ENCODE results near the gene MRTFA.
A peak's percentile ranks its signal among the peaks of the same experiment; 100 is the strongest.

Gene MRTFA

GRCh38 chr22:40426594-40427333 lies 209.8 kb downstream of the MRTFA start:
- DNase-seq (ENCODE audit: low read depth in 2 of 2), result no peak

GRCh38 chr22:40425082-40425481 lies 211.4 kb downstream of the MRTFA start:
- DNase-seq (ENCODE audit: low read depth in 2 of 2), result no peak

DNA sequence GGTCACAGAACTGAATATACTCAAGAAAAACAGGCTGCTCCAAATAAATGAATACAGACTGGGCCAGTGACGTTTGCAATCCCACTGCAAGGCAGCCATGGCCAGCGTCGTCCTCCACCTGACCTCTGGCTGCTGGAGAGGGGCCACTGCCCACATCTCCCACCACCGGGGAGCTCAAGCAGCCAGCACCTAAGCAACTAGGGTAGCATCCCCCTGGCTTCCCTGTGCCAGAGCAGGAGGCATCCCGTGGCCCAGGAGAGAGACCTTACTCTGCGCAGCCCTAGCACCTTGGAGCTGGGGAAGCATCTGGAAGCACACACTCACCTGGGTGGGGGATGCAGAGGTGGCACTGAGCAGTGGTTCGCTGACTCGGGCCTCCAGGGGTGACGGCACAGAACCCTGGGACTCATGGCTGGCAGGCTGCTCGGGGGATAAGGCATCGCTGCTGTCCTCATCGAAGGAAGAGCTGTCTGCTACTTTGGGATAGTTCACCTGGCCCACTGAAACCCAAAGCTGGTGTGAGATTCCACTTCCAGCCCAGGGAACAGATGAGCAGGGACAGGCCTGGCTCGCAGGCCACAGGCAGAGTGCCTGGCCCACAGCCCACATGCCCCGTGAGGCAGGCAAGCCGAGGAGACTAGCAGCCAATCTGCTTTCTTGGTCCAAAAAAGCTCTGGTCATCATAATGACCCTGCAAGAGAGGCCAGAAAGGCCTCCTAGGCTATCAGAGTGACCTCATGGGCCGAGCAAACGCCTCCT lies 212.5 kb downstream of the MRTFA start:
- DNase-seq (ENCODE audit: low read depth in 2 of 2), result no peak

DNA sequence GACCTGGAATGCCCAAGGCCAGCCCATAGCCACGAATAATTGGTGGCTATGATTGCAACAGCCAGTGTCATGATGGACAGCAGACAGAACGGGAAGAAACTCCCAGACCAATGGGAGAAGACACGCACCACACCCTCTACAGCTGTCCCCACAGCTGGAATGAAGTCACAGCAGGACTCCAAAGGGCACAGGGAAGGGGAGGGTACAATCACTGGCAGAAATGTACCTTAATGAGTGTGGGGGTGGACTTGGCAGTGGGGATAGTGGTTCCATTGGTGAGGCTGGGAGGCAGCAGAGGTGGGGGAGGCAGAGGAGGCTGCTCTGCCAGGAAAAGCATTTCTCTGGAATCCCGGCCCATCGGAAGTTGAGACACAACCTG lies 213.2 kb downstream of the MRTFA start:
- DNase-seq (ENCODE audit: low read depth in 2 of 2), result no peak

GRCh38 chr22:40422558-40423309 lies 213.8 kb downstream of the MRTFA start:
- DNase-seq (ENCODE audit: low read depth in 2 of 2), result no peak

- no peak for DNase-seq (ENCODE audit: low read depth in 2 of 2)
Observed at GRCh38 chr22:40421941-40422340, 214.6 kb downstream of the MRTFA start.

DNA sequence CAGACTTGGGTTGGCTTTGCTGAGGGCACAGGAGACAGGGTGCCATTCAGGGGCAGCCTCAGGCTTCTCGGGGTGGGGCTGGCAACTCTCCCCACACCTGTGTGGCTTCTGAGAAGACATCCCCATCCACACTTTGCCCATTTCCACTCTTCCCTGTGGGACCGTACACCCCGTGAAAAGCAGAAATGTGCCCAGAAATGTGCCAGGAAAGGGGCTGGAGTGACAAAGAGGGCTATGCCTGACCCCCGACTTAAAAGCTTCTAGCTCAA lies 215.5 kb downstream of the MRTFA start:
- no peak for DNase-seq (ENCODE audit: low read depth in 2 of 2)

DNA sequence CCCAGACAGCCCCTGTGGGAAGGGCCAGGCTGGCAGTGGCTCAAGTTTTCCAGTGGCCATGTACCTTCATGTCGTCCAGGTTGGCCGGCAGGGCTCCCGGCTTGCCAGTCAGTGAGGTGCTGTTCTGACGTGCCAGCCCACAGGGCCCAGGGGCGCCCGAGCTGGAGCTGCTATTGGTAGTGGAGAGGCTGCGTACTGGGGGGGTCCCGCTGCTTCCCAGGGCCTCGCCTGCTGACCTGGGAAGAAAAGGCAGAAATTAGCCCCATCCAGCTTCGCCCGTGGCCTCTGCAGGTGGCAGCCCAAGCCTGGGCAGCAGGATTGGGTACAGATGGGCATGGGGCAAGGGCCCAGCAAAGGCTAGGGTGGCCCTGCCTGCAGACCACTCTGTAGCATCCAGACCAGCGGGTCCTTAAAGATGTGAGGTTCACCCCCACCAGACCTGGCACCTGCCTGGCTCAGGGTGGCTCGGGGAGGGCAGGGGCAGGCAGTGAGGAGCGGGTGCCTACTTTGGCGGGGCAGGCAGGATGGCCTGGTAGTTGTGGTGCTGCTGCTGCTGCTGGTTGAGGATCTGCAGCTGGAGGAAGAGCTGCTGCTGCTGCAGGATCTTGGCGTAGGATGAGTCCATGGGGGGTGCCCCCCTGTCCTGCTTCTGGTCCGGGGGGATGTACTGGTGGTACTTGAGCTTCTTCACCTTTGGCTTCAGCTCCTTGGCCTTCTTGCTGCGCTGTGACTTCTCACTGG lies 216.0 kb downstream of the MRTFA start:
- DNase-seq (ENCODE audit: low read depth in 2 of 2), result no peak

DNA sequence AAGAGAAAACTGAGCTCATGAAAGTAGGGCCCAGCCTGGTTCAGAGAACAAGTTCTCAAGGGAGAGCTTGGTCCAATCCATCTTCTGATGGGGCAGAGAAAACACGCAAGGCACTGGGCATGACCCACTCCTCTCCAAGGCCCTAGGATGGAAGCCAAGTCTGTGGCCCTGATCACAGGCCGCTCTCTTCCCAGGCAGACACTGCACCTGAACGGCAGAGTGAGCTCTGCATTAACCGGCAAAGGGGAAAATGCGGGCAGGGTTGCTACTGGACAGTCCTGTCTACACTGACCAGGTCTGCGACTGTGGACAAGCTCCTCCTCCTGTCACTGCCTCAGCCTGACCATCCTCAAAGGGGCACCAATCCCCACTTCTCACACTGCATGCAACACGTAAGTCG lies 216.8 kb downstream of the MRTFA start:
- DNase-seq (ENCODE audit: low read depth in 2 of 2), result no peak

DNA sequence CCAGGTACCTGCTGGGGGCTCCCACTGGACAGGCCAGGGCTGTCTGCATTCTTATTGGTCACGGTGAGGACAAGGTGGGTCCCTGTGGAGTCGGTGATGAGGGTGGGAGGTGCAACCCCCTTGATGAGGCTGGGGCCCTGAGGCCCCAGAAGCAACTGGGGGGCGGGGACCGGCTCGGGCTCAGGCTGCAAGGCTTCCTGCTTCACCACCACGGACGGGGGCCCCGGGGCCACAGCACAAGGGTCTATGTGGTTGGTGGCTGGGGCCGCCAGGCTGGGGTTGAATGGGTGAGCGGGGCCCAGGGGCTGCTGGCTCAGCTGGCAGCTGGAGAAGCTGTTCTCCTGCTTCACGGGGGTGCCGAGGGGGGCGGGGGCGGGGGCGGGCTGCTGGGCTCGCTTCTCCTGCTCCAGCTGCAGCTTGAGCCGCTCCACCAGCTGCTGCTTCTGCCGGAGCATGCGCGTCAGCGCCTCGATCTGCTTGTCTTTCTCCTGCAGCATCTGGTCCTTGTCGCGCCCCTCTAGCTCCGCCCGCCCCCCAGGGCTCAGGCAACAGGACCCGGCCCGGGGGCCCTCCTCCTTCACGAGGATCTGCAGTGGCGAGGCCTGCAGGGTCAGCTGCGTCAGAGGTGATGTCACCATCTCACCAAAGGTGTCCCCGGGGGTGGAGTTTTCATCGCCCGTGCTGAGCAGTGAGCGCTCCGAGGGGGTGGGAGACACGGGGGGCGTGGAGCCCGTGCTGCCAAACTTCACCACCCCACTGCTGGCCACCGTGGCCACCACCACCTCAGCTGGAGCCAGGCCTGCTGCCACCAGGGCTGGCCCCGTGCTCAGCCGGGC lies 217.9 kb downstream of the MRTFA start:
- peak in 1 of 2 donors; percentile 17 for DNase-seq (ENCODE audit: low read depth in 2 of 2)

- DNase-seq (ENCODE audit: low read depth in 2 of 2), result no peak
Observed at GRCh38 chr22:40417881-40418280, 218.6 kb downstream of the MRTFA start.

GRCh38 chr22:40417041-40417440 lies 219.5 kb downstream of the MRTFA start:
- DNase-seq (ENCODE audit: low read depth in 2 of 2), result no peak

DNA sequence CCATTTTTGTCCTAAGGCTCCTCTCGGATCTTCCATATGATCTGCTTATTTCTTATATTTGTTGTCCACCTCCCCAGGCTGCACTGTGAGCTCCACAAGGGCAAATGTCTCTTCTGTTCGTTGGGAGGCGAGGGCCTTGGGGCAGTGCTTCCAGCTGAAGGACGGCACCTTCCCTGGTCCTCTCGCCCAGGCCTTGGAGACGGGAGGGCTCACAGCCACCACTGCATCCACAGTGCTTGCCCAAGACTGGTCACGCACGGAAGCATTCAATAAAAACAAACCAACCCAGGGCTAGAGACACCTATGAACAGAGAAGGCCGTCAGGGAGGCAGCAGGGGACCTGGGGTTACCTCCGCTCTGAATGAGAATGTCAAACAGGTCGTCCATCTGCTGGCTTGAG lies 219.9 kb downstream of the MRTFA start:
- DNase-seq (ENCODE audit: low read depth in 2 of 2), result no peak

DNA sequence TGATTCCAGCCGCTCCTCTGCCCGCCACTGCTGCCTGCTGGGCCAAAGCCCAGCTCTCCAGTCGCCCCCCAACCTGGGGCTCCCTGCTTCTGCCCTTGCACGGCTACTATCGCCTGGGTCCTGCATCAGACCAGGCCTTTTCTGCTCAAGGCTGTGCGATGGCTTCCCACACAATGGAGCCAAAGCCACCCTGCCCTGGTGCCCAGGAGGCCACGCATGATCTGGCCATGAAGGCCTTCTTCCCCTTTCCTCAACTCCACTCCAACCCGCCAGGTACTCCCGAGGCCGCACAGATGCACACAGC lies 220.3 kb downstream of the MRTFA start:
- DNase-seq (ENCODE audit: low read depth in 2 of 2), result no peak

GRCh38 chr22:40415531-40416266 lies 220.8 kb downstream of the MRTFA start:
- no peak for DNase-seq (ENCODE audit: low read depth in 2 of 2)

DNA sequence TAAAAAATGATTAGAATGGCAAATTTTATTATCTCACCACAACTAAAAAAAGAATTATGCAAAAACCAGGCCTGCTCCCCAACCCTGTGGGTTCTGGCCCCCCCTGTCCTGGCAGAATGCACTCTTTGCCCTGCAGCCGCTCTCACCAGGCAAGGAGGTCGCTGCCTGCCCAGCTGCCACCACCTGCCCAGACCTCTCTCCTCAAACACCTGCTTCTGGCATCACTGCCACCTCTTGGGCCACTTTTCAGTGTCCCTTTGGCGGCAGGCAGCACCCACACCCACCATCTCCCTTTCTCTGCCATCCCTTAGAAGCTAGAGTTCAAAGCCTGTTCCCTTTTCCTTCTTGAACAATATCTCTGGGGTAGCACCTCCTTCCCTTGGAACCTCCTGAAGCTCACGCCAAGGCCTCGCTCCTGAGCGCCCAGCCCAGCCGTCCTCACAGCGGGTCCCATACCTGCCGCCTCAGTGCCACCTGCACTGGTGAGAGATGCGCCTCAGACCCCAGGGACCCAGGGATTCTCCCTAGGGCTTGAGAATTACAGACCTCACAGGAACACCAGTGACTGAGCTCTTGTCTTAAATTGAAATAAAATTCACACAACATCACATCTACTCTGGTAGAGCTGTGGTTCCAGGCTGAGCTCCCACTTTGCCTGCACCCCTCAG lies 221.5 kb downstream of the MRTFA start:
- no peak for DNase-seq (ENCODE audit: low read depth in 2 of 2)

- DNase-seq (ENCODE audit: low read depth in 2 of 2), result no peak
Observed at GRCh38 chr22:40414311-40414710, 222.2 kb downstream of the MRTFA start.

GRCh38 chr22:40413873-40414272 lies 222.6 kb downstream of the MRTFA start:
- no peak for DNase-seq (ENCODE audit: low read depth in 2 of 2)

DNA sequence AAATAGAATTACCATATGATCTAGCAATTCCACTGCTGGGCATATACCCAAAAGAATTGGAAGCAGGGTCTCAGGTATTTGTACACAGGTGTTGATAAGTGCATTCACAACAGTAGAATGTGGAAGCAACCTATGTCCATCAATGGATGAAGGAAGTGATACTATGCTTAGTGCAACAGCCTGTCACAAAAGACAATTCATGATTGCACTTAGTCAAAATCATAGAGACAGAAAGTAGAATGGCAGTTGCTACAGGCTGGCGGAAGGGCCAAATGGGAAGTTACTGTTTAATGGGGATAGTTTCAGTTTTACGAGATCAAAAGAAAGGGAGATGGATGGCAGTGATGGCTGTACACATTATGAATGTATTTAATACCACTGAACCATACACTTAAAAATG lies 224.1 kb downstream of the MRTFA start:
- no peak for DNase-seq (ENCODE audit: low read depth in 2 of 2)

DNA sequence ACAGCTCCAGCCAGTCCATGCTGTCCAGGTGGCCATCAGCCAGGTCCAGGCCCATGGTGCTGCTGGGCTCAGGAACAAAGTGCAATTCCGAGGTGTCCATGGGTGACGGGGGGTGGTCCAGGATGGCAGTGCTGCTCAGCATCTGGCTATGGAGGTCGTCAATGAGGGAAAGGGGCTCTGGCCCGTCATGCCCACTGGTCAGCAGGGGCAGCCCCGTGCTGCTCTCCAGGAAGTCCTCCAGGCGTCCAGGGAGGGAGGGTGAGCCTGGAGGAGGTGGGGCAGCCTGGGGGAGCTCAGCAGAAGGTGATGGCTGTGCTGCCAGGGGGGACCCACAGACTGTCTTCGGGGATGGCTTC lies 225.0 kb downstream of the MRTFA start:
- no peak for DNase-seq (ENCODE audit: low read depth in 2 of 2)
